Ovary (tissue), 10 donors: Measurements from ENCODE around the gene NLK. TPM values are rescaled to one million over a fixed set of nuclear protein-coding genes. Genes with fewer than 3 reads are reported as not detected.
A peak's percentile ranks its signal among the peaks of the same experiment; 100 is the strongest.

Experiments used
- DNase-seq, 5 donors: peaks; one replicate each; pipeline ENCODE4 v3.0.0-alpha.2; 2019 to 2020
- H3K27ac ChIP-seq, 2 donors: fragments of 200-600 bp; one replicate each; pipeline versions ENCODE4 v1.5.1 to v1.8.0; 2019 to 2022
- H3K27me3 ChIP-seq: fragments of 200-600 bp; one replicate; pipeline ENCODE4 v1.8.0; 2022
- H3K36me3 ChIP-seq: fragments of 200-600 bp; sonication (generic); one replicate; pipeline ENCODE4 v1.5.1; 2019
- H3K4me1 ChIP-seq: one replicate; pipeline ENCODE4 v1.8.1; 2013; ENCODE audit warnings: mild to moderate bottlenecking, moderate library complexity; ENCODE audit not compliant: insufficient read depth
- H3K4me3 ChIP-seq: fragments of 200-600 bp; sonication (generic); one replicate; pipeline ENCODE4 v1.5.1; 2017
- H3K9me3 ChIP-seq, 2 donors: fragments of 200-600 bp in 1 of 2; sonication (generic) in 1 of 2; one replicate each; pipeline versions ENCODE4 v1.5.1 to v1.8.1; 2013 to 2019; ENCODE audit warnings: mild to moderate bottlenecking in 1 of 2, moderate library complexity in 1 of 2
- EP300 ChIP-seq: sonication (generic); formaldehyde crosslinking; IDR thresholded peaks from one replicate; pipeline ENCODE4 v1.6.1; 2017; ENCODE audit warnings: antibody characterized with exemption
- POLR2A ChIP-seq: fragments of 450-650 bp; IDR thresholded peaks from one replicate; pipeline ENCODE4 v1.6.1; 2017; ENCODE audit warnings: antibody characterized with exemption, mild to moderate bottlenecking, moderate library complexity
- WGBS, 3 donors: extraction: QIAGEN DNeasy Blood & Tissue Kit in 1 of 3; methylation state at CpG; one replicate each; pipeline versions ENCODE4 v1.1.5 to v1.1.7; 2013 to 2017; 5-methylcytosine and 5-hydroxymethylcytosine counted together
- intact Hi-C, 4 donors: fragments of 100-400 bp; cut with DNase I; formaldehyde crosslinking; loops; one replicate each; pipeline versions ENCODE4 v1.11.0 to v1.15.1; 2022 to 2023
- long read RNA-seq, 3 donors: library from polyadenylated mRNA in 2 of 3; unstranded in 2 of 3; transcript quantifications; one replicate each; pipeline ENCODE4 v2.0.0 and lab custom pipeline, GENCODE V29; 2021 to 2026
- polyA plus RNA-seq, 2 donors: library from polyadenylated mRNA; stranded (reverse); fragments of 200-250 nt in 1 of 2; fragments of 350-450 nt in 1 of 2; fragmentation: Illumina TruSeq in 1 of 2; extraction: RNeasy Lipid Tissue Mini Kit (QIAGEN cat#74804) in 1 of 2; gene quantifications; one replicate each; pipeline ENCODE4 v1.2.3, GENCODE V29; 2013 to 2014
- total RNA-seq, 7 donors: library from RNA; depleted of rRNA in 2 of 7; stranded (reverse); fragments of >200 nt in 2 of 7; fragmentation: NEBNext Ultra II Directional in 3 of 7; extraction: Animal tissue kit (Norgen Biotek cat#: 25700) in 3 of 7; gene quantifications; one replicate each; pipeline versions ENCODE4 v1.1.0 to v1.2.4, GENCODE V29; 2016 to 2023
- TF ChIP-seq, protein P1 (sequence below), 3 donors: fragments of 450-650 bp in 2 of 3; fragments of 200-600 bp in 1 of 3; IDR thresholded peaks; one replicate each; pipeline versions ENCODE4 v1.5.1 to v1.8.0; 2016 to 2022; ENCODE audit warnings: antibody characterized with exemption in 3 of 3, mild to moderate bottlenecking in 1 of 3
- donor health status: DM: no; HTN: no; CAD: no; lungs with moderate emphysema.
- donor health status: DM: no; HTN: no; CAD: no.
- donor health status: Bipolar disorder and iron deficiency.
- donor health status: DM: yes; HTN: yes; CAD: no.
- donor health status: DM: no; HTN: no; CAD: no.
- donor health status: DM: yes; HTN: yes; CAD: no.

The NLK gene
- total RNA-seq: 10 to 100 TPM in 6 of 7 donors, 1 to 10 TPM in 1; 9.1 to 13.9 (median 12.3) TPM
- polyA plus RNA-seq: 10 to 100 TPM in 1 of 2 donors, 1 to 10 TPM in 1; 7.3 to 15.6 TPM
- long read RNA-seq, donor 1, partial matches to known transcripts: 3 of 8 reads
- long read RNA-seq, donor 1, other reads (novel, unspliced or antisense): 3 of 8 reads
- long read RNA-seq, donor 2, full-length matches to known transcripts: 7 of 7 reads
- long read RNA-seq, donor 2, partial matches to known transcripts: 0 of 7 reads
- long read RNA-seq, donor 2, other reads (novel, unspliced or antisense): 0 of 7 reads
- long read RNA-seq, donor 3, full-length matches to known transcripts: 6 of 9 reads
- long read RNA-seq, donor 3, partial matches to known transcripts: 0 of 9 reads
- long read RNA-seq, donor 3, other reads (novel, unspliced or antisense): 3 of 9 reads

- H3K36me3 ChIP-seq: no peaks in the 10 kb centered on the region
- WGBS, 3 donors: 80 to 89% (median 86%) methylated on average over 1 of the region's 1 CpG
- H3K27ac ChIP-seq: peak within 1 kb of the TSS; percentile 46 to 74
- TF ChIP-seq, protein P1, sequence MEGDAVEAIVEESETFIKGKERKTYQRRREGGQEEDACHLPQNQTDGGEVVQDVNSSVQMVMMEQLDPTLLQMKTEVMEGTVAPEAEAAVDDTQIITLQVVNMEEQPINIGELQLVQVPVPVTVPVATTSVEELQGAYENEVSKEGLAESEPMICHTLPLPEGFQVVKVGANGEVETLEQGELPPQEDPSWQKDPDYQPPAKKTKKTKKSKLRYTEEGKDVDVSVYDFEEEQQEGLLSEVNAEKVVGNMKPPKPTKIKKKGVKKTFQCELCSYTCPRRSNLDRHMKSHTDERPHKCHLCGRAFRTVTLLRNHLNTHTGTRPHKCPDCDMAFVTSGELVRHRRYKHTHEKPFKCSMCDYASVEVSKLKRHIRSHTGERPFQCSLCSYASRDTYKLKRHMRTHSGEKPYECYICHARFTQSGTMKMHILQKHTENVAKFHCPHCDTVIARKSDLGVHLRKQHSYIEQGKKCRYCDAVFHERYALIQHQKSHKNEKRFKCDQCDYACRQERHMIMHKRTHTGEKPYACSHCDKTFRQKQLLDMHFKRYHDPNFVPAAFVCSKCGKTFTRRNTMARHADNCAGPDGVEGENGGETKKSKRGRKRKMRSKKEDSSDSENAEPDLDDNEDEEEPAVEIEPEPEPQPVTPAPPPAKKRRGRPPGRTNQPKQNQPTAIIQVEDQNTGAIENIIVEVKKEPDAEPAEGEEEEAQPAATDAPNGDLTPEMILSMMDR (IDR thresholded peaks at IDR 0.05): no peak
- TF ChIP-seq EP300 (no peak), POLR2A (no peak)
- no peaks in the 10 kb centered on the region for H3K9me3 ChIP-seq
- peaks cover 8% of the 10 kb centered on the region for H3K4me1 ChIP-seq
- DNase-seq: no peak
- peak within 1 kb of the TSS; percentile 90 for H3K4me3 ChIP-seq
- intact Hi-C loops: no loop called here
- H3K27me3 ChIP-seq: no peaks in the 10 kb centered on the region
Measured at GRCh38 chr17:28042657-28042720, at the start of gene NLK. TSS of gene NLK (plus strand) at chr17:28042677. CDS start at chr17:28042874, 197 bp downstream.

GRCh38 chr17:27993161-27993695 is 49.2 kb upstream of the NLK start:
- intact Hi-C loops: no loop called here

GRCh38 chr17:27993723-27994310 is 48.7 kb upstream of the NLK start:
- DNase-seq: no peak
- intact Hi-C loops: no loop called here
- Histone ChIP-seq H3K9me3 (no peaks in the 10 kb centered on the region), H3K4me3 (no peak overlapping the region), H3K27me3 (no peaks in the 10 kb centered on the region), H3K36me3 (no peaks in the 10 kb centered on the region), H3K27ac (no peak overlapping the region), H3K4me1 (no peaks in the 10 kb centered on the region)
- TF ChIP-seq EP300 (no peak), POLR2A (no peak)
- TF ChIP-seq, protein P1 (IDR thresholded peaks at IDR 0.05): no peak
- WGBS, 3 donors: 77 to 82% (median 81%) methylated on average over 7 of the region's 7 CpGs

More at GRCh38 chr17:27993161-27993695, 49.2 kb upstream of the NLK start:
- WGBS, 3 donors: 74 to 75% (median 74%) methylated on average over 3 of the region's 3 CpGs
- Histone ChIP-seq H3K36me3 (no peaks in the 10 kb centered on the region), H3K9me3 (no peaks in the 10 kb centered on the region), H3K27ac (no peak overlapping the region), H3K4me3 (no peak overlapping the region), H3K27me3 (no peaks in the 10 kb centered on the region), H3K4me1 (no peaks in the 10 kb centered on the region)
- DNase-seq: no peak
- TF ChIP-seq EP300 (no peak), POLR2A (no peak)
- TF ChIP-seq, protein P1 (IDR thresholded peaks at IDR 0.05): no peak

GRCh38 chr17:27994586-27994985 is 47.9 kb upstream of the NLK start:
- intact Hi-C loops: no loop called here
- Histone ChIP-seq H3K4me1 (no peaks in the 10 kb centered on the region), H3K36me3 (no peaks in the 10 kb centered on the region), H3K9me3 (no peaks in the 10 kb centered on the region), H3K4me3 (no peak overlapping the region), H3K27me3 (no peaks in the 10 kb centered on the region), H3K27ac (no peak overlapping the region)
- no peak for DNase-seq
- WGBS, 3 donors: 20 to 29% (median 26%) methylated on average over 1 of the region's 1 CpG
- no peak for TF ChIP-seq EP300
- TF ChIP-seq POLR2A: no peak
- TF ChIP-seq, protein P1 (IDR thresholded peaks at IDR 0.05): no peak
